NCI-H1417 treated with DMSO at 0.1 percent for 48 hours (cell line): Measurements from ENCODE around the gene SPOP.
"Not testable (repeated sequence)": the region's sequence is repeated elsewhere in the genome, so short reads cannot be mapped to it uniquely, and the experiment has no call there.

Experiments
- DNase-seq: peaks from one replicate; lab custom pipeline; 2025; lab: John Stamatoyannopoulos, UW

SPOP gene

GRCh38 chr17:49677933-49678847 is at the start of gene SPOP:
SPOP (minus strand) TSS chr17:49678097; CDS start chr17:49622810, 55,287 bp downstream.
- peak; percentile 86 for DNase-seq

DNA sequence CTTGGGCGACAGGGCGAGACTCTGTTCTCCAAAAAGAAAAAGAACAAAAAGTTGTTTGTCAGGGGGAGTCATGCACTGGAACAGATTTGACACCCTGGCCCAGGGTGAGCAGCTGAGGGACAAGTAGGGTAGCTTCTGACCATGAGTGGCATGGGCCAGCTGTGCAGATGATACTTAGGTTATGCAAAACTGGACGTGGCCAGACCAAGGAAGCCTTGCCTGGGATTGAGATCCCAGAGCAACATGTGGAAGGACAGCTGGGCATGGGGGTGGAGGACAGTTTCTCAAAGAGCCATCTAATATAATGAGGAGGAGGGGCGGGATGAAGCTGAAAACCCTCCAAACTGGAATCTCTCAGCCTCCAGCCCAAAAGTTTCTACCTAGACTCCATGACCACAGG is 49.5 kb upstream of the SPOP start:
- DNase-seq, result no peak

- no peak for DNase-seq
Observed at GRCh38 chr17:49725452-49726130, 47.7 kb upstream of the SPOP start.

GRCh38 chr17:49724552-49724951 is 46.7 kb upstream of the SPOP start:
- DNase-seq, result not testable (repeated sequence)

DNA sequence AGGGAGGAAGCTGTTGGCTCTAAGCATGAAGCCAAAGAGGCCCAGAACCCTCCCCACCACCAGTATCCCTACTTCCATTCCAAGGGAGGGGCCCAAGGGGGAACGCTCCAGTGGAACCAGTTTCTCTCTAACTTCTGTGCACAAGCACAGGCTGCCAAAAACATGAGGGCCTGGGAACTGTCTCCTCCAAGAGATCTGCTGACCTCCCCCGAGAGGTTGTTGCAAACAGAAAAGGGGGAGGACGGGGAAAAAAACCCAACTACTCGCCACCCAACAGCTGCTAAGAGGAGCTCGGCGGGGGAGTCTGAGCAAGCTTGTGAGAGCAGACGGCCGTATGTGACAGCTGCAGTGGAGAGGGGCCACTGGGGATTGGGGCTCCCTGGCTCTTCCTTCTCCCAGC is 45.5 kb upstream of the SPOP start:
- DNase-seq, result no peak

DNA sequence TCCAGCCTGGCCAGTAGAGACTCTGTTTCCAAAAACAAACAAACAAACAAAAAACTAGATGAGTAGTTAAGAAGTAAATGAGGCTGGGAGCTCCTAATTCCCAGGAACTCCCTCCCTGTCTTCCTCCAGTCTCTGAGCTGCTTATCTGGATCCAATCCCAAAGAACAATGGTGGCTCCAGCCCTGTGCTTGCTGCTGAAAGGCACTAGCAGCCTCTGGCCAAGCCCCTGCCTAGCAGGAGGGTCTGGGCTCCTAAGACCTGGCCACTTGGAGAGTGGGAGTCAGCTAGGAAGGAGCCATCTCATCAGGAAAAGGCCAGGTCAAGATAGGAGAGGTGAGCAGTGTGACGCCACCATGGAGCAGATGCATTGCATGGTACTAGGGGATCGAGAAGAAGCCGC is 44.2 kb upstream of the SPOP start:
- DNase-seq, result no peak

GRCh38 chr17:49717371-49717861 is 39.5 kb upstream of the SPOP start:
- no peak for DNase-seq

- no peak for DNase-seq
Observed at GRCh38 chr17:49716668-49717364, 38.9 kb upstream of the SPOP start.

DNA sequence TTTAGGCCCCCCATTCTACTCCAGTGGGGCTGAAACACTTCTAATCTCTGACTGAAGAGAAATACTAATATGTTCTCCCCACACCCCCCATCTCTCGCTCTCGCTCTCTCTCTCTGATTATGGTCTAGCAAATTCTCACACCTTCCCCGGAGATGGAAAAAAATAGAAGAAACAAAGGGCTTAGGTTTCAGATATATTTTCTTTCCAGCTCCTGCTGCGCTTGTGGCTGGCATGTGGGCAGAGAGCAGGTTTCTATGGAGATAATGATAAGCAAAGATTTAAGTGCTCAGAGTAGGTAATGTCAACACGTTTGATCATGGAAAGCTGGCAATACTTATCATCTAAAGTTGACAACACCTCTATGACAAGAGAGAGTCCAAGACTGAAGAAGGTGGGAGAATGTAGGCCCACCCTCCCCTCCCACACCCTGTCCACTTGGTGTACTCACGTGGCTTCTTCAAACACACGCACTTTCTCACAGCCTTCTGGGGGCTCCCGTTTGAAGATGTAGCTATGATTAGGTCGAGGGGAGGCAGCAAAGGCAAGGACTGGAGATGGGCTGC is 37.9 kb upstream of the SPOP start:
- DNase-seq, result peak; percentile 59

GRCh38 chr17:49715216-49715615 is 37.3 kb upstream of the SPOP start:
- DNase-seq, result no peak

DNA sequence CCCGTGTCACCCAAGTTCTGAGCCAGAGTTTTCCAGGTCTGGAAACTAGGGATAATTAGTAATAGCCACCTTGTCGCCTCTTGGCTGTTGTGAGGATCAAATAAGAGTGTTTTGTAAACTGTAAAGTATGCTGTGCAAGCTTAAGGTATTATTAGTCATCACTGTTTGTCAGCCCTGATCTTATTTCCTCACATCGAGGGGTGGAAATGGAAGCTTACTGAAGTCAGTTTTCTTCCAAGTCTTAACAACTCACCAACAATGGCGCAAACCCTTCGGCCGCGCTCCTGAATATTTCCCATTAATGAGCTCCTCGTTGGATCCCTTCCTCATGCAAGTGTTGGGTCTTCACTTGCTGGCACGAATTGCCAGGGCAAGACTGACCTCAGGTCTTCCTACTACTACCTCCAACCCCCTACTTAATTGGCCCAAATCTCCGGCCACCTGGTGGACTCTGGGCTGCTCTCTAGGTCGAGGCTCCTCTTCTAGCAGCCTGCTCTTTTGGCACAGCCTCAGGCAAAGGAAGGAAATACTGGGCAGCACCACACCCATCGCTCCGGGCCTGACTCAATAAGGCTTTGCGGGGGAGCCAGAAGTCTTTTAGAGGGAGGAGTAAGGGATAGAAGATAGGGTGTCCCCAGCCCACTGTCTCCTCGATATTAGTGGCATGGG is 30.8 kb upstream of the SPOP start:
- no peak for DNase-seq

DNA sequence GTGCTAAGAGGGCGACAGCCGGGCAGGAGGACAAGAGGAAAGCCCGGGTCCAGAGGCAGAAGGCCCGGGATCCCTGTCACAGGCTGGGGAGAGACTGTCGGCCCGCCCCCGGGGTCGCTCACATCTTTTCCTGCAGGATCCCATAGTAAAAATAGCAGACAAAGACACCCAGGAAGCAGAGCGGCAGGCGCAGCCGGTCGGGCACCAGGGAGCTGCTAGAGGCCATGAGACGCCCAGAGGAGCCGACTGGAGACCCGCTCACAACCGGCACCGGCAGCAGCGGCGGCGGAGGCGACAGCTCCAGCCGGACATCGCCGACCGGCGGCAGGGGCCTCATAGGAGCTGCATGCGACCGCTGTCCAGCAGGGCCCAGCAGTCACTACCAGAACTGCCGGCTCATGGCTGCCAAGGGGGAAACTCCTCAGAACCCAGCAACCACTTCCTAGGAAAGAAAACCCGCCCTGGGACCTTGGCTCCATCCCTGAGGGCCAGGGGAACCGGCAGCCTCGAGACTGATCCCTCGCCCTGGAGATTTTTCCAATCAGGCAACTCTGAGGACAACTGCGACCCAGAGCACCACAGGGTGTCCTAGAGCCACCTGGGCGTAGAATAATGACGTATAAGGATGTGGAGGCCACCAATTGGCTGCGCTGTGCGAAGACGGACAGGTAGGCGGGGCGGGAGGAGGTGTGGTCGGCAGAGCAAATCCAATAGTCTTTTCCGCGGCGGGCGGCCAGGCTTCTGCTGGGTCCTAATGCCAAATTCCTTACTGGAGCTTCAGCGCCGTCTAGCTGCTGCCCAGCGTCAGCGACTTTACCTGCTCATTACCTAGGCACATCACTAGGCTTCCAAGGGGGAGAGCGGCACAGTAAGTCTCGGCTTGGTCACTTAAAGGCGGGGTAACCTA is 30.0 kb upstream of the SPOP start, which contains the start of gene SLC35B1:
SLC35B1 (minus strand) TSS at position 357 of the 907 bp plus-strand sequence; CDS start at position 226, 131 bp downstream.
- DNase-seq, result peak; percentile 95

DNA sequence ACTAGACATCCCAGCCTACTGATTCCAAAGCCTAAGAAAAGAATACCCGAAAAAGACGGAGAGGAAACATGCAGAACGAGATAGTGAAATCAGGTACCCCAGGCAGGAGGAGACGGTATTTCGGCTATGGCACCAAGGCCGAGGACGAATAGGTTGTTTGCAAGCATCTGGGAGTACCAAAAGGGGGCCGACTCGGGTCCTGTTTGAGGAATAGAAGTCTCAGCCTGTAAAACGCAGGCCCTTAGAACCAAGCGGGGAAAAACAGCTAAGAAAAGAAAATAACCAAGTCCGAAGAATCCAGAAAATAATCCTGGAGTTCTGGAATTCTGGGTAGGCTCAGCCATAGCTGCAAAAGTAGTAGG is 29.3 kb upstream of the SPOP start:
- DNase-seq, result no peak

DNA sequence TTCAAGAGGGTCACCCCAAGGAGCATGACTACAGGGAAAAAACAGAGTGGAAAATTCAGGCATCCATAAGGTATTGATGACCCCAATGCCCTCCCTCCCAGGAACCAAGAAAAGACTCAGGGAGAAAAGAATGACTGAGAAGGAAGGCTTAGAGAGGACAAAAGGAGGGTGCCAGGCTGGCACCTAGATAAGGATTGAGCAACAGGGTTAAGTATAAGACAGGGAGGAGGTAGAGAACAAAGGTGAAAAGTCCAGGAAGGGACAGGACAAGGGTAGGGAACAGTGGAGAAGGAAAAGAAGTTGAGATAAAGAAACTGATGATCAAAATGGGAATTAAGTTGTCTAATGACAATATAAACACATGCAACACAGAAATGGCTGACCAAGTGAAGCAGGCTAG is 27.4 kb upstream of the SPOP start:
- DNase-seq, result no peak

- no peak for DNase-seq
Observed at GRCh38 chr17:49703557-49704277, 25.8 kb upstream of the SPOP start.

- no peak for DNase-seq
Observed at GRCh38 chr17:49700960-49701359, 23.1 kb upstream of the SPOP start.

DNA sequence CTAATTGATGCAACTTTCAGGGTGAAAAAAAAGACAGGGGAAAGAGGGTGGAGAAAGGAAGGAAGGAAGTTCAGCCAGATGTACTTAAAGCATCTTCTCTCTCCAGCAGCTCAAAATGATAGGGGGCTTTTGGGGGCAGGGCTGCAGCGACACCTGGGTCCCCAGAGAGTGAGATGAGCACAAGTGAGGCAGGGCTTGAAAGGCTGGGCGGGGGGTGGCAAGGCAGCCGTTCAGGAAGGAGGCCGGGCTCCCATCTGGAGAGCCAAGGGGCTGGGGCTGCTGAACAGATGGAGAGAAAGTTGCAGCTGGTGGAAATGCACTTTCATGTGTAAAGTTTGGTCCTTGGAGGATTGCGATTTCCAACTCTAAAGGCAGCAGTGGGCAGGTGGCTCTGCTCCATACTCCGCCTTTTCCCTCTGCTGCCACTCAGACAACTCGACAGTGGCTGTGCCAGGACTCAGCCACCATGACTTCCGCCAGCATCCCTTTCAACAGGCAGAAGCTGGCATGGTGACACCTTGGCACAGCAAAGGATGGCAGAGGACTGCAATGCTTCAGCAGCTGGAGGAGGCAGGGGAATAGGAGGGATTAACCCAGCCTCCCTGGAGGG is 22.2 kb upstream of the SPOP start:
- DNase-seq, result no peak

DNA sequence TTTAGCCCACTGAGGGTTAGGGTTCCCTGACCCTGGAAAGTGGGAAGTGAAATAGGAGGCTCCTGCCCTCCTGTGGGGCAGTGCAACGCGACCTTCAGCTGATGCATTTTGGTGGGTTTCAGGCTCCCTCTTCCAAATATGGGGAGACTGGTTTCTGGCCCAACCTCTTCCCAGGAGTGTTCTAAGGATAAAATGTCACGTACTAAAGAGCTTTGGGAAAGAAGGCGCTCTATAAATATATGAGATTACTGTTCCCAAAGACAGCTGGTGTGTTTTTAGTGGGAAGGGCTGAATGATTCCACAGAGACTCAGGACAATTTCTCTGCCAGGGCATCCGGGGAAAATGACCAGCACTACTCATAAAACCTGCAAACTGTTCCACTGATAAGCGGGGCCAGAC is 20.1 kb upstream of the SPOP start:
- no peak for DNase-seq

GRCh38 chr17:49696233-49696761 is 18.4 kb upstream of the SPOP start:
- DNase-seq, result no peak
